SU-DHL-6 (cell line): ENCODE measurements around the gene RWDD4.
"Not testable (repeated sequence)": the region's sequence is repeated elsewhere in the genome, so short reads cannot be mapped to it uniquely, and the experiment has no call there.

Source experiments
- H2AFZ ChIP-seq: fragments of 200-600 bp; sonication (generic); 2 replicates; pipeline ENCODE4 v1.6.1; 2014; ENCODE audit warnings: low read depth, mild to moderate bottlenecking, moderate library complexity, mixed read lengths, antibody characterized with exemption, low read length; ENCODE audit not compliant: severe bottlenecking
- H3F3A ChIP-seq: fragments of 200-600 bp; shearing (Covaris generic); 2 replicates; pipeline ENCODE4 v1.6.0; 2016; ENCODE audit warnings: antibody characterized with exemption, mild to moderate bottlenecking; ENCODE audit not compliant: insufficient read depth
- H3K27ac ChIP-seq: fragments of 200-600 bp; sonication (generic); 2 replicates; pipeline ENCODE4 v1.5.1; 2016; ENCODE audit warnings: low read depth, mild to moderate bottlenecking, low read length, moderate library complexity, mixed read lengths
- H3K27me3 ChIP-seq: fragments of 200-600 bp; sonication (generic), shearing (Covaris generic); 2 replicates; pipeline ENCODE4 v1.6.0; 2014; ENCODE audit warnings: mild to moderate bottlenecking, low read length
- H3K36me3 ChIP-seq: fragments of 200-600 bp; sonication (generic); 2 replicates; pipeline ENCODE4 v1.6.1; 2014; ENCODE audit warnings: mild to moderate bottlenecking, low read length, mixed read lengths
- H3K4me2 ChIP-seq: fragments of 300-600, 200-600 bp; shearing (Covaris generic), sonication (generic); 2 replicates; pipeline ENCODE4 v1.6.0; 2014; ENCODE audit warnings: low read length, low read depth, mild to moderate bottlenecking; ENCODE audit not compliant: poor library complexity, severe bottlenecking
- H3K4me3 ChIP-seq: fragments of 200-600 bp; sonication (generic); 2 replicates; pipeline ENCODE4 v1.5.1; 2014; ENCODE audit warnings: antibody characterized with exemption, low read length, mild to moderate bottlenecking, mixed read lengths; ENCODE audit not compliant: insufficient read depth, poor library complexity, severe bottlenecking
- H3K79me2 ChIP-seq: fragments of 200-600 bp; sonication (generic); 2 replicates; pipeline ENCODE4 v1.6.1; 2014; ENCODE audit warnings: mild to moderate bottlenecking, low read length, moderate library complexity; ENCODE audit not compliant: insufficient read depth
- H3K9ac ChIP-seq: fragments of 200-600 bp; sonication (generic); 2 replicates; pipeline ENCODE4 v1.7.0; 2014; ENCODE audit warnings: mild to moderate bottlenecking, low read length
- H3K9me2 ChIP-seq: fragments of 200-600 bp; sonication (generic); replicated peaks from 2 replicates; pipeline ENCODE4 v1.6.1; 2014; ENCODE audit warnings: low read length; ENCODE audit not compliant: insufficient read depth
- H3K9me3 ChIP-seq: fragments of 200-600 bp; sonication (generic); 2 replicates; pipeline ENCODE4 v1.6.1; 2014; ENCODE audit warnings: low read length, mixed read lengths; ENCODE audit not compliant: insufficient read depth
- H4K20me1 ChIP-seq: fragments of 200-600 bp; sonication (generic); 2 replicates; pipeline ENCODE4 v1.6.1; 2014; ENCODE audit warnings: low read depth, mild to moderate bottlenecking, antibody characterized with exemption, low read length, moderate library complexity, mixed read lengths
- CTCF ChIP-seq: fragments of 200-600 bp; sonication (generic); IDR thresholded peaks from one replicate; pipeline ENCODE4 v1.5.1; 2017; ENCODE audit warnings: antibody characterized with exemption, mild to moderate bottlenecking, low read length, moderate library complexity; ENCODE audit not compliant: insufficient read depth, poor library complexity, severe bottlenecking
- EZH2phosphoT487 ChIP-seq: fragments of 200-600 bp; sonication (generic), shearing (Covaris generic); conservative IDR thresholded peaks from 2 replicates; pipeline ENCODE4 v1.6.1; 2018; ENCODE audit warnings: mild to moderate bottlenecking, antibody characterized with exemption, low read length, moderate library complexity, mixed read lengths

The RWDD4 gene

GRCh38 chr4:183627979-183628588, 30.9 kb downstream of the RWDD4 start:
- Histone ChIP-seq H3K4me2 (no peak overlapping the region), H3K4me3 (no peak overlapping the region), H4K20me1 (no peaks in the 10 kb centered on the region), H3F3A (no peaks in the 10 kb centered on the region), H3K9me2 (no peaks in the 10 kb centered on the region), H3K27ac (no peak overlapping the region), H3K9ac (no peak overlapping the region), H3K36me3 (no peaks in the 10 kb centered on the region), H2AFZ (no peak overlapping the region), H3K9me3 (no peaks in the 10 kb centered on the region), H3K27me3 (no peaks in the 10 kb centered on the region), H3K79me2 (no peaks in the 10 kb centered on the region)
- TF ChIP-seq EZH2phosphoT487 (no peak), CTCF (no peak)

- H4K20me1 ChIP-seq, H3F3A ChIP-seq, H3K27ac ChIP-seq, H3K36me3 ChIP-seq, H3K79me2 ChIP-seq, H2AFZ ChIP-seq, H3K4me3 ChIP-seq, H3K9me2 ChIP-seq, H3K9ac ChIP-seq, H3K9me3 ChIP-seq, H3K27me3 ChIP-seq, H3K4me2 ChIP-seq: not testable (repeated sequence)
These were observed 31.7 kb downstream of the RWDD4 start for GRCh38 chr4:183627286-183627685.

- H3F3A ChIP-seq, result no peaks in the 10 kb centered on the region
- no peaks in the 10 kb centered on the region for H3K9me3 ChIP-seq
- H3K27ac ChIP-seq, result no peak overlapping the region
- no peaks in the 10 kb centered on the region for H4K20me1 ChIP-seq
- H3K9me2 ChIP-seq, result no peaks in the 10 kb centered on the region
- no peak overlapping the region for H3K4me2 ChIP-seq
- H3K27me3 ChIP-seq, result no peaks in the 10 kb centered on the region
- no peak overlapping the region for H3K4me3 ChIP-seq
- no peaks in the 10 kb centered on the region for H3K36me3 ChIP-seq
- H2AFZ ChIP-seq, result no peak overlapping the region
- no peak overlapping the region for H3K9ac ChIP-seq
- TF ChIP-seq EZH2phosphoT487, result no peak
- no peak for TF ChIP-seq CTCF
- no peaks in the 10 kb centered on the region for H3K79me2 ChIP-seq
These were observed 32.8 kb downstream of the RWDD4 start for GRCh38 chr4:183626168-183626567.

GRCh38 chr4:183624548-183624947, 34.4 kb downstream of the RWDD4 start:
- no peak overlapping the region for H3K4me3 ChIP-seq
- no peaks in the 10 kb centered on the region for H3F3A ChIP-seq
- no peak for TF ChIP-seq CTCF
- H3K9me3 ChIP-seq, result no peaks in the 10 kb centered on the region
- H4K20me1 ChIP-seq, result no peaks in the 10 kb centered on the region
- no peak overlapping the region for H3K27ac ChIP-seq
- no peak overlapping the region for H2AFZ ChIP-seq
- H3K36me3 ChIP-seq, result no peaks in the 10 kb centered on the region
- H3K4me2 ChIP-seq, result no peak overlapping the region
- no peaks in the 10 kb centered on the region for H3K27me3 ChIP-seq
- no peaks in the 10 kb centered on the region for H3K79me2 ChIP-seq
- no peaks in the 10 kb centered on the region for H3K9me2 ChIP-seq
- no peak overlapping the region for H3K9ac ChIP-seq
